Neuronal stem cell (in vitro differentiated cells): ENCODE results near the gene FOXD1.

ENCODE experiments used
- DNase-seq: peaks from one replicate; pipeline ENCODE4 v3.0.0-alpha.2; 2013; ENCODE audit warnings: low spot score
- H2AFZ ChIP-seq: one replicate; pipeline ENCODE4 v1.6.1; 2013; ENCODE audit warnings: mild to moderate bottlenecking, low read length, inconsistent platforms
- H2AK5ac ChIP-seq: 2 replicates; pipeline ENCODE4 v1.6.1; 2013; ENCODE audit warnings: low read depth, mild to moderate bottlenecking, inconsistent platforms, low read length, moderate library complexity, mixed read lengths
- H2BK120ac ChIP-seq: 2 replicates; pipeline ENCODE4 v1.6.1; 2013; ENCODE audit warnings: low read depth, mild to moderate bottlenecking, inconsistent platforms, low read length, moderate library complexity, mixed read lengths
- H2BK12ac ChIP-seq: one replicate; pipeline ENCODE4 v1.6.1; 2013; ENCODE audit warnings: low read length, inconsistent platforms
- H2BK15ac ChIP-seq: 2 replicates; pipeline ENCODE4 v1.6.1; 2013; ENCODE audit warnings: mild to moderate bottlenecking, low read length, inconsistent platforms, mixed read lengths
- H2BK5ac ChIP-seq: one replicate; pipeline ENCODE4 v1.6.1; 2013; ENCODE audit warnings: inconsistent platforms, mild to moderate bottlenecking, low read length, moderate library complexity
- H3K14ac ChIP-seq: one replicate; pipeline ENCODE4 v1.6.1; 2013; ENCODE audit warnings: low read length, inconsistent platforms
- H3K18ac ChIP-seq: 2 replicates; pipeline ENCODE4 v1.6.1; 2013; ENCODE audit warnings: low read length, inconsistent platforms
- H3K23ac ChIP-seq: 2 replicates; pipeline ENCODE4 v1.6.1; 2013; ENCODE audit warnings: low read depth, mild to moderate bottlenecking, mixed read lengths, low read length, inconsistent platforms; ENCODE audit not compliant: poor library complexity
- H3K27ac ChIP-seq: replicated peaks from 3 replicates; pipeline ENCODE4 v1.5.1; 2013; ENCODE audit warnings: low read length, inconsistent platforms
- H3K27me3 ChIP-seq, 3 experiments: 2 replicates each; pipeline ENCODE4 v1.6.1; 2013; ENCODE audit warnings: low read length in 3 of 3, mild to moderate bottlenecking in 2 of 3, inconsistent platforms in 1 of 3, low read depth in 1 of 3, mixed read lengths in 1 of 3, moderate library complexity in 1 of 3; ENCODE audit not compliant: control insufficient read depth in 3 of 3, insufficient read depth in 3 of 3
- H3K36me3 ChIP-seq, 2 donors: replicated peaks in 1 of 2; 2 replicates each; pipeline ENCODE4 v1.6.1; 2013; ENCODE audit warnings: low read length in 2 of 2; ENCODE audit not compliant: control insufficient read depth in 2 of 2, insufficient read depth in 2 of 2
- H3K4ac ChIP-seq: 2 replicates; pipeline ENCODE4 v1.6.1; 2013; ENCODE audit warnings: inconsistent platforms, mild to moderate bottlenecking, low read length, moderate library complexity
- H3K4me1 ChIP-seq, 2 donors: 1 replicate in 1 of 2; 2 replicates in 1 of 2; pipeline ENCODE4 v1.6.1; 2013; ENCODE audit warnings: low read length in 2 of 2, low read depth in 1 of 2; ENCODE audit not compliant: control insufficient read depth in 2 of 2, insufficient read depth in 1 of 2
- H3K4me2 ChIP-seq: one replicate; pipeline ENCODE4 v1.6.1; 2013; ENCODE audit warnings: mild to moderate bottlenecking, low read length, inconsistent platforms; ENCODE audit not compliant: insufficient read depth, poor library complexity, severe bottlenecking
- H3K4me3 ChIP-seq, 2 donors: 2 replicates each; pipeline ENCODE4 v1.5.1; 2013; ENCODE audit warnings: low read length in 2 of 2, mild to moderate bottlenecking in 2 of 2, inconsistent platforms in 1 of 2, moderate library complexity in 1 of 2
- H3K79me1 ChIP-seq: one replicate; pipeline ENCODE4 v1.6.1; 2013; ENCODE audit warnings: low read depth, mild to moderate bottlenecking, inconsistent platforms, low read length, moderate library complexity
- H3K9ac ChIP-seq: one replicate; pipeline ENCODE4 v1.6.1; 2013; ENCODE audit warnings: mild to moderate bottlenecking, low read depth, low read length, inconsistent platforms; ENCODE audit not compliant: poor library complexity
- H3K9me3 ChIP-seq, 2 donors: replicated peaks in 1 of 2; 2 replicates each; pipeline versions ENCODE3 to v1.6.1; 2013; ENCODE audit warnings: low read length in 2 of 2, mild to moderate bottlenecking in 2 of 2, inconsistent platforms in 1 of 2, low read depth in 1 of 2, mixed read lengths in 1 of 2, moderate library complexity in 1 of 2; ENCODE audit not compliant: control insufficient read depth in 2 of 2, insufficient read depth in 1 of 2
- H4K8ac ChIP-seq: one replicate; pipeline ENCODE4 v1.6.1; 2013; ENCODE audit warnings: low read depth, mild to moderate bottlenecking, inconsistent platforms, low read length, moderate library complexity
- H4K91ac ChIP-seq: one replicate; pipeline ENCODE4 v1.6.1; 2013; ENCODE audit warnings: low read length, low read depth, mild to moderate bottlenecking, inconsistent platforms; ENCODE audit not compliant: poor library complexity
- WGBS, 2 donors: extraction: QIAGEN DNeasy Blood & Tissue Kit; methylation state at CpG; one replicate each; pipeline ENCODE4 v1.1.7; 2013; ENCODE audit warnings: missing lambda C conversion rate in 2 of 2, mixed read lengths in 1 of 2; ENCODE audit not compliant: insufficient read length in 2 of 2, insufficient replicate concordance in 1 of 2; ENCODE audit errors: extremely low coverage in 2 of 2; 5-methylcytosine and 5-hydroxymethylcytosine counted together

Gene FOXD1

DNA sequence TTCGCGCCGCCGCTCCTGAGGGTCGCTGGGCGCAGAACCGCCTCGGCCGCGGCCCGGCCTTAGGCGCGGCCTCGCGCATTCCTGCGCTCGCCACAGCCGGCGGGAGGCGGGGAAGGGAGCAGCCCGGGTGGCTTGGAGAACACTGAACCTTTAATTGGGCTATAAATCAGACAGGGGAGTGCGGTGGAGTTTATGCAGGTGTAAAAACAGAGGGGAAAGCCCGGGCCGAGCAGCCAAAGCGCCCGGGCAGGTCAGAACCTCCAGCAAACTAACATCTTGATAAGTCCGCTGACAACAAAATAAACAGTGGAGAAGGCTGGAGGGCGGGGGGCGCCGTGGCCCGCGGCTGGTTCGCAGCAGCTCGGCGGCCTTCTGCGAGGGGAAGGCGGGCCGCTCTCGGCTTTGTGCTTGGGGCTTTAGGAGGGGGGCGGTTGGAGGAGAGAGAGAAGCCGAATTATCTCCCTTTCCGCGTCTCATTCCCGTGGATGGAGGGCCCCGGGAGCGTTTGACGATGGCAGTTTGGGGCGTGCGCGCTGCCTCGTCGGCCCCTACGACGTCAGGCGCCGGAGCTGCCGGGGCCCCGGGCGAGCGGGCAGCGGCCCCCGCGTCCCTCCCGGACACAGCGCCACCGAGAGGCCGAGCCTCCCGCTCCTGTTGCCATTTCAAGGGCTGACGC lies 11.3 kb downstream of the FOXD1 start:
- H3K27me3 ChIP-seq: peaks cover 11 to 95% (median 70%) of the 10 kb centered on the region in 3 experiments
- H3K23ac ChIP-seq: peak overlapping the region; percentile 62
- peak overlapping the region; percentile 79 for H4K8ac ChIP-seq
- H2BK120ac ChIP-seq: peak overlapping the region; percentile 79
- H3K27ac ChIP-seq: no peak overlapping the region
- peak overlapping the region; percentile 98 for H3K18ac ChIP-seq
- H2BK15ac ChIP-seq: no peak overlapping the region
- H3K4me2 ChIP-seq: peak overlapping the region; percentile 90
- no peaks in the 10 kb centered on the region for H3K79me1 ChIP-seq
- H3K9me3 ChIP-seq: peaks cover 2 to 6% of the 10 kb centered on the region in 2 donors
- H2AK5ac ChIP-seq: no peak overlapping the region
- no peak overlapping the region for H2BK5ac ChIP-seq
- H3K14ac ChIP-seq: no peak overlapping the region
- peaks cover 0 to 8% of the 10 kb centered on the region in 2 donors for H3K4me1 ChIP-seq
- no peaks in the 10 kb centered on the region for H3K36me3 ChIP-seq
- H2AFZ ChIP-seq: peak overlapping the region; percentile 98
- H3K4me3 ChIP-seq: peak overlapping the region; percentile 24 to 68
- WGBS, 2 donors: no CpG with 5 or more reads among the region's 69 CpGs
- H3K4ac ChIP-seq: no peak overlapping the region
- peak overlapping the region; percentile 36 for H2BK12ac ChIP-seq
- no peak overlapping the region for H3K9ac ChIP-seq
- DNase-seq: no peak
- H4K91ac ChIP-seq: no peak overlapping the region

- Histone ChIP-seq H2AK5ac (no peak overlapping the region), H3K9me3 (peaks cover 2 to 6% of the 10 kb centered on the region in 2 donors), H3K27ac (no peak overlapping the region), H3K36me3 (no peaks in the 10 kb centered on the region), H4K8ac (peak overlapping the region; percentile 79), H4K91ac (no peak overlapping the region), H2BK12ac (peak overlapping the region; percentile 36), H3K27me3 (peaks cover 9 to 95% (median 63%) of the 10 kb centered on the region in 3 experiments), H3K4ac (no peak overlapping the region), H3K18ac (peak overlapping the region; percentile 98), H2AFZ (peak overlapping the region; percentile 98), H3K79me1 (no peaks in the 10 kb centered on the region), H3K4me1 (peaks cover 0 to 8% of the 10 kb centered on the region in 2 donors), H3K9ac (peak overlapping the region; percentile 40), H3K23ac (peak overlapping the region; percentile 62), H2BK5ac (no peak overlapping the region), H3K4me3 (peak overlapping the region; percentile 24 to 65), H3K14ac (peak overlapping the region; percentile 51), H3K4me2 (peak overlapping the region; percentile 90), H2BK15ac (peak overlapping the region; percentile 95), H2BK120ac (peak overlapping the region; percentile 79)
- WGBS, 2 donors: no CpG with 5 or more reads among the region's 66 CpGs
- no peak for DNase-seq
Observed at GRCh38 chr5:73436535-73437100, 12.0 kb downstream of the FOXD1 start.

- H3K18ac ChIP-seq: no peak overlapping the region
- H3K4me3 ChIP-seq: no peak overlapping the region
- no peak overlapping the region for H2AK5ac ChIP-seq
- H3K9ac ChIP-seq: no peak overlapping the region
- no peak overlapping the region for H3K14ac ChIP-seq
- peaks cover 2 to 6% of the 10 kb centered on the region in 2 donors for H3K9me3 ChIP-seq
- no peak overlapping the region for H2BK120ac ChIP-seq
- no peak overlapping the region for H2BK15ac ChIP-seq
- no CpG with 5 or more reads among the region's 35 CpGs for WGBS, 2 donors
- no peak overlapping the region for H4K91ac ChIP-seq
- no peak overlapping the region for H4K8ac ChIP-seq
- H3K4ac ChIP-seq: no peak overlapping the region
- H3K4me2 ChIP-seq: peak overlapping the region; percentile 60
- H3K27me3 ChIP-seq: peaks cover 9 to 93% (median 57%) of the 10 kb centered on the region in 3 experiments
- H3K23ac ChIP-seq: no peak overlapping the region
- no peak overlapping the region for H2BK5ac ChIP-seq
- H3K79me1 ChIP-seq: no peaks in the 10 kb centered on the region
- no peak for DNase-seq
- H3K36me3 ChIP-seq: no peaks in the 10 kb centered on the region
- peak overlapping the region; percentile 98 for H2AFZ ChIP-seq
- H3K27ac ChIP-seq: no peak overlapping the region
- peaks cover 0 to 8% of the 10 kb centered on the region in 2 donors for H3K4me1 ChIP-seq
- no peak overlapping the region for H2BK12ac ChIP-seq
Observed at GRCh38 chr5:73435759-73436534, 12.6 kb downstream of the FOXD1 start.

DNA sequence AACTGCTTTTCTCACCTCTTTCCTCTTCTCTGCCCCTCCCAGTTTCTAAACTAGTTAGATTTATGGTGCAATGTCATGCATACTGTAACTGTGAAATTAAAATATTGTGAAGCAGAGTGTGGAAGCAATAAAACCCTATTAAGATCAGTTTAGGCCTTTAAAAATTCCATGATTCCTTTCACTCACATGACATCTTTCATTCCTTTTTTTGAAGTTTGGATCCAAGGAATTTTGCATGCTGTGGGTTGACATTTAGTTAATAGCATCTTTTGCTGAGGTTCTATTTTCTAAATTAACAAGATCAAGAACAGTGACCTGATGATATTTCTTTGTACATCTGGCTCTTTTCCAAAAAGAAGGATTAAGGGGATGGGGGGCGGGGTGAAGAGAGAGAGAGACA lies 13.7 kb downstream of the FOXD1 start:
- no peak overlapping the region for H2BK120ac ChIP-seq
- no peak overlapping the region for H3K4me3 ChIP-seq

More for the DNA sequence above, 13.7 kb downstream of the FOXD1 start:
- H3K23ac ChIP-seq: no peak overlapping the region
- no peak overlapping the region for H2AFZ ChIP-seq
- no peak overlapping the region for H3K9ac ChIP-seq
- H2BK15ac ChIP-seq: no peak overlapping the region
- no peak for DNase-seq
- H4K91ac ChIP-seq: no peak overlapping the region
- peaks cover 3 to 94% (median 48%) of the 10 kb centered on the region in 3 experiments for H3K27me3 ChIP-seq
- H2AK5ac ChIP-seq: no peak overlapping the region
- peaks cover 0 to 8% of the 10 kb centered on the region in 2 donors for H3K4me1 ChIP-seq
- no peak overlapping the region for H2BK5ac ChIP-seq
- no peak overlapping the region for H3K4ac ChIP-seq
- H4K8ac ChIP-seq: no peak overlapping the region
- H3K36me3 ChIP-seq: no peaks in the 10 kb centered on the region
- H2BK12ac ChIP-seq: no peak overlapping the region
- no peak overlapping the region for H3K14ac ChIP-seq
- H3K4me2 ChIP-seq: no peak overlapping the region
- H3K18ac ChIP-seq: no peak overlapping the region
- H3K27ac ChIP-seq: no peak overlapping the region
- no peaks in the 10 kb centered on the region for H3K9me3 ChIP-seq
- H3K79me1 ChIP-seq: no peaks in the 10 kb centered on the region
- no CpG with 5 or more reads among the region's 1 CpG for whole genome bisulfite sequencing, 2 donors
